A673 (cell line): ENCODE results near the gene DLEC1.

Source experiments
- EZH2 ChIP-seq: fragments of 200-600 bp; sonication (generic); IDR thresholded peaks from 2 replicates; pipeline ENCODE4 v1.6.1; 2017; ENCODE audit warnings: borderline replicate concordance, low read depth, mild to moderate bottlenecking, mixed read lengths, antibody characterized with exemption, low read length; ENCODE audit not compliant: poor library complexity, severe bottlenecking
- TF ChIP-seq, protein P1 (sequence below): fragments of 300-800, 200-600 bp; sonication (generic); conservative IDR thresholded peaks from 2 replicates; pipeline ENCODE4 v1.5.1; 2017; ENCODE audit warnings: low read depth, mild to moderate bottlenecking, antibody characterized with exemption, low read length, moderate library complexity, mixed read lengths

DNA sequence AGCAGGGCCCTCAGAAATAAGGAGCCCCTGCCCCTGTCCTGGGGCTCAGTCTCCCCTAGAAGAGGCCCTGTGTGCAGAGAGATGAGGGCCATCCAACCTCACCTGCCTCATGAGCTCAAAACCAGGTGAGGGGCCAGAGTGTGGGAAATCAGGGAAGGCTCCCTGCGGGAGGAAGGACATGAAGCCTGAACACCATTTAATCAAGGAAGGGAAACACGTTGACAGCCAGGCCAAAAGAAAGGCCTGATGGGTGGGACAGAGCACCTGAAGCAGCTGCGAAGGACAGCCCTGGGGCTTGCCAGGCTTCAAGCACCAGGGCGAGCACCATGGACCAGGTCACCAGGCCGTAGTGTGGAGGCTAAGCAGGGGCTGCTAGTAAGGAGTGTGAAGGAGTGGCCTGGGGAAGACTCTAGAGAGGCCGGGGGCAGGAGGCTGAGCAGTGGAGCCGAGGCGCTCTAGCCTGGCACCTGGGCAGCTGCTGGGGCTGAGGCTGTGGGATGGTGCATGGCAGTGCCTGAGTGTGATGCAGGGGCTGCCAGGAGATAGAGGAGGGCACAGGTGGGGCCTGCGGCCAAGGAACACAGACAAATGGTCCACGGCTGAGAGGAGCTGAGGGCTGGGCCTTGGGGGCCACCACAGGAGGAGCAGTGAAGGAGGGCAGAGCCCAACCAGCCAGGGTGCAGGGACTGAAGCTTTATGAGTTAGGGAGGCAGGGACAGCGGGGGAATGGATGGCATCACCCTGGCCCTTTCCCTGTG lies 81.9 kb downstream of the DLEC1 start:
- TF ChIP-seq, protein P1, sequence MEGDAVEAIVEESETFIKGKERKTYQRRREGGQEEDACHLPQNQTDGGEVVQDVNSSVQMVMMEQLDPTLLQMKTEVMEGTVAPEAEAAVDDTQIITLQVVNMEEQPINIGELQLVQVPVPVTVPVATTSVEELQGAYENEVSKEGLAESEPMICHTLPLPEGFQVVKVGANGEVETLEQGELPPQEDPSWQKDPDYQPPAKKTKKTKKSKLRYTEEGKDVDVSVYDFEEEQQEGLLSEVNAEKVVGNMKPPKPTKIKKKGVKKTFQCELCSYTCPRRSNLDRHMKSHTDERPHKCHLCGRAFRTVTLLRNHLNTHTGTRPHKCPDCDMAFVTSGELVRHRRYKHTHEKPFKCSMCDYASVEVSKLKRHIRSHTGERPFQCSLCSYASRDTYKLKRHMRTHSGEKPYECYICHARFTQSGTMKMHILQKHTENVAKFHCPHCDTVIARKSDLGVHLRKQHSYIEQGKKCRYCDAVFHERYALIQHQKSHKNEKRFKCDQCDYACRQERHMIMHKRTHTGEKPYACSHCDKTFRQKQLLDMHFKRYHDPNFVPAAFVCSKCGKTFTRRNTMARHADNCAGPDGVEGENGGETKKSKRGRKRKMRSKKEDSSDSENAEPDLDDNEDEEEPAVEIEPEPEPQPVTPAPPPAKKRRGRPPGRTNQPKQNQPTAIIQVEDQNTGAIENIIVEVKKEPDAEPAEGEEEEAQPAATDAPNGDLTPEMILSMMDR = no peak
- TF ChIP-seq EZH2 = no peak
